Keratinocyte (primary cell): ENCODE data around the gene CYB5A.

Experiments
- EZH2 ChIP-seq: IDR thresholded peaks from one replicate; pipeline ENCODE4 v1.6.1; 2012; ENCODE audit warnings: inconsistent platforms, mild to moderate bottlenecking, low read length, moderate library complexity
- TF ChIP-seq, protein P1 (sequence below), 3 experiments: IDR thresholded peaks in 1 of 3; conservative IDR thresholded peaks in 1 of 3; optimal IDR thresholded peaks in 1 of 3; 2 replicates in 2 of 3; 3 replicates in 1 of 3; pipeline versions ENCODE3 to v1.5.1; 2011; ENCODE audit warnings: low read length in 3 of 3, mild to moderate bottlenecking in 3 of 3, moderate library complexity in 2 of 3, control low read depth in 1 of 3, inconsistent platforms in 1 of 3; ENCODE audit not compliant: insufficient read depth in 2 of 3; ENCODE audit errors: extremely low read depth in 1 of 3

DNA sequence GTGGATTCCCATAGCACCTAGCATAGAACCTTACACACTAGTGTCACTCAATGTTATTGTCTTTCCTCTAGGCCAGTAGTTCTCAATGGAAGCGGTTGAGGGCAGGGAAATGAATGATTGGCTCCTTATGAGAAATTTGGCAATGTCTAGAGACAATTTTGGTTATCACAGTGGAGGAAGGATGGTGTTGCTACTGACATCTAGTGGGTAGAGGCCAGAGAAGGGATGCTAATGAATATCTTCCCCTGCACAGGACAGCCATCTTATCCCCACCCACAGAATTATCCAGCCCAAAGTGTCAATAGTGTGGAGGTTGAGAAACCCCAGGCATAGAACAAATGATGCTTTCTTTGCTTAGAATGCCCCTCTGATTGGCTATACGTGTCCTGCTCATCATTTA, 39.6 kb upstream of the CYB5A start:
- TF ChIP-seq, protein P1, sequence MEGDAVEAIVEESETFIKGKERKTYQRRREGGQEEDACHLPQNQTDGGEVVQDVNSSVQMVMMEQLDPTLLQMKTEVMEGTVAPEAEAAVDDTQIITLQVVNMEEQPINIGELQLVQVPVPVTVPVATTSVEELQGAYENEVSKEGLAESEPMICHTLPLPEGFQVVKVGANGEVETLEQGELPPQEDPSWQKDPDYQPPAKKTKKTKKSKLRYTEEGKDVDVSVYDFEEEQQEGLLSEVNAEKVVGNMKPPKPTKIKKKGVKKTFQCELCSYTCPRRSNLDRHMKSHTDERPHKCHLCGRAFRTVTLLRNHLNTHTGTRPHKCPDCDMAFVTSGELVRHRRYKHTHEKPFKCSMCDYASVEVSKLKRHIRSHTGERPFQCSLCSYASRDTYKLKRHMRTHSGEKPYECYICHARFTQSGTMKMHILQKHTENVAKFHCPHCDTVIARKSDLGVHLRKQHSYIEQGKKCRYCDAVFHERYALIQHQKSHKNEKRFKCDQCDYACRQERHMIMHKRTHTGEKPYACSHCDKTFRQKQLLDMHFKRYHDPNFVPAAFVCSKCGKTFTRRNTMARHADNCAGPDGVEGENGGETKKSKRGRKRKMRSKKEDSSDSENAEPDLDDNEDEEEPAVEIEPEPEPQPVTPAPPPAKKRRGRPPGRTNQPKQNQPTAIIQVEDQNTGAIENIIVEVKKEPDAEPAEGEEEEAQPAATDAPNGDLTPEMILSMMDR (optimal IDR thresholded peaks at IDR 0.05 in 1 of 3, IDR thresholded peaks at IDR 0.05 in 1 of 3, conservative IDR thresholded peaks at IDR 0.05 in 1 of 3; ENCODE audit: extremely low read depth in 1 of 3, insufficient read depth in 2 of 3, low read length in 3 of 3), result peak; percentile 29 to 71 (median 67)
- no peak for TF ChIP-seq EZH2
